Panc1 (cell line): ENCODE data around the gene DGLUCY. TPM values are rescaled to one million over a fixed set of nuclear protein-coding genes. Genes with fewer than 3 reads are reported as not detected.
"Not testable (repeated sequence)": the region's sequence is repeated elsewhere in the genome, so short reads cannot be mapped to it uniquely, and the experiment has no call there.

Experiments used
- ATAC-seq: fragments of 200-7000 bp; cut with Tn5 transposase; 2 replicates; pipeline ENCODE4 v1.9.1; 2020; ENCODE audit warnings: mild to moderate bottlenecking, moderate library complexity
- BruUV-seq: library from RNA; stranded (reverse); fragments of 400-500 nt; replicated peaks from 2 replicates; lab custom pipeline; 2021; lab: Mats Ljungman, UMichigan
- CTCF ChIA-PET: fragments of 300-600 bp; sonication (Branson Sonifier 250); formaldehyde crosslinking; loops from one replicate; lab custom pipeline; 2022; ENCODE audit warnings: antibody characterized with exemption; lab: Charles Lee
- POLR2A ChIA-PET: fragments of 300-600 bp; sonication (Branson Sonifier 250); formaldehyde crosslinking; loops from one replicate; lab custom pipeline; 2022; ENCODE audit warnings: antibody characterized with exemption; lab: Charles Lee
- DNase-seq: peaks from one replicate; pipeline ENCODE4 v3.0.0-alpha.2; 2010; ENCODE audit warnings: low read depth, low spot score
- H3K27ac ChIP-seq: 2 replicates; pipeline ENCODE4 v1.5.1; 2011; ENCODE audit warnings: mild to moderate bottlenecking, low read length, inconsistent platforms
- H3K27me3 ChIP-seq: fragments of 200-500 bp; sonication (Bioruptor generic); 2 replicates; pipeline ENCODE4 v1.6.0; 2014; ENCODE audit warnings: low read length, inconsistent platforms; ENCODE audit not compliant: control insufficient read depth, insufficient read depth
- H3K36me3 ChIP-seq: fragments of 200-500 bp; sonication (Bioruptor generic); 2 replicates; pipeline ENCODE4 v1.5.1; 2014; ENCODE audit warnings: inconsistent platforms, mild to moderate bottlenecking, low read length, moderate library complexity; ENCODE audit not compliant: control insufficient read depth, insufficient read depth
- H3K4me1 ChIP-seq: 2 replicates; pipeline ENCODE4 v1.5.1; 2011; ENCODE audit warnings: inconsistent platforms, mild to moderate bottlenecking, low read length, moderate library complexity; ENCODE audit not compliant: control insufficient read depth, insufficient read depth
- H3K4me3 ChIP-seq, 2 experiments: 2 replicates each; pipeline ENCODE4 v1.5.1; 2011 to 2012; ENCODE audit warnings: low read depth in 2 of 2, low read length in 2 of 2, mild to moderate bottlenecking in 2 of 2, inconsistent platforms in 1 of 2, moderate library complexity in 1 of 2
- H3K9me3 ChIP-seq: fragments of 200-500 bp; sonication (Bioruptor generic); 2 replicates; pipeline ENCODE4 v1.5.1; 2014; ENCODE audit warnings: low read depth, mild to moderate bottlenecking, inconsistent platforms, low read length, moderate library complexity; ENCODE audit not compliant: control insufficient read depth, insufficient read depth
- POLR2AphosphoS5 ChIP-seq: IDR thresholded peaks from 2 replicates; pipeline ENCODE4 v1.6.1; 2012; ENCODE audit warnings: mild to moderate bottlenecking, low read depth, low read length, moderate library complexity
- SIN3A ChIP-seq: IDR thresholded peaks from 2 replicates; pipeline ENCODE4 v1.6.1; 2012; ENCODE audit warnings: low read depth, mild to moderate bottlenecking, low read length, moderate library complexity, borderline replicate concordance; ENCODE audit not compliant: insufficient read depth
- TCF7L2 ChIP-seq: IDR thresholded peaks from 2 replicates; pipeline ENCODE4 v1.6.1; 2011; ENCODE audit warnings: mild to moderate bottlenecking, low read depth, low read length, inconsistent platforms
- in situ Hi-C: cut with HindIII; loops from 2 replicates; pipeline ENCODE4 v1.10.0; 2016; ENCODE audit warnings: low sequenced_read_pairs, low pct_unique_long_range_greater_than_20kb
- intact Hi-C: fragments of 100-400 bp; cut with micrococcal nuclease; formaldehyde crosslinking; loops from one replicate; pipeline ENCODE4 v1.10.0; 2022; ENCODE audit not compliant: unreplicated experiment
- total RNA-seq: library from RNA; stranded (reverse); gene quantifications from one replicate; pipeline ENCODE4 v1.2.1, GENCODE V29; 2021; ENCODE audit not compliant: unreplicated experiment
- TF ChIP-seq, protein P1 (sequence below): fragments of 450-650 bp; IDR thresholded peaks from 2 replicates; pipeline ENCODE4 v1.5.1; 2017; ENCODE audit warnings: mild to moderate bottlenecking
- TF ChIP-seq, protein P2 (sequence below), 2 experiments: IDR thresholded peaks; 2 replicates each; pipeline ENCODE4 v1.6.1; 2011 to 2012; ENCODE audit warnings: low read depth in 2 of 2, control low read depth in 1 of 2, low read length in 1 of 2, mild to moderate bottlenecking in 1 of 2, moderate library complexity in 1 of 2; ENCODE audit not compliant: insufficient read depth in 1 of 2

DGLUCY gene
- total RNA-seq, 1 experiment from 2014 or later, result 21.3 TPM

DNA sequence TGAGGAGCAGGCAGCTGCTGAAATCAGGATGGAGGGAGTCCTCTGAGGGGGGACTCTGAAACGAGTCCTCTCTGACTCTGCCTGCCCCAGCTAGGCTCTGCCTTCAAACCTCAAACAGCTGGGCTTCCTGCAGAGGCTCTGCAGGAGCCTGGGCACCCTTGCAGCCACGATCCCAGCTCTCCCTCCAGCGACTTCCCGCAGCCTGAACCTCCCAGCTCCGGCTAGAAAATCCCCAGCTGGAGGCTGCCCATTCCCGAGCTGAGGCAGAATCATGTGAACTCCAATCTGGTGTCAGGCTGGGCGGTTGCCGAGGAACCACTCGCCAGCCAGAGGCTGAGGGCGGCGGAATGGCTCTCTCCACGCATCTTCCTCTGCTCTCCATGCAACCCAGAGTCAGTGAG, 130.6 kb downstream of the DGLUCY start, which contains the start of gene GPR68:
GPR68 (minus strand) TSS at position 204 of the 401 bp plus-strand sequence. CDS start 9,654 bp downstream, outside the sequence.
- Histone ChIP-seq H3K4me1 (no peaks in the 10 kb centered on the region), H3K4me3 (no peak within 1 kb of the TSS), H3K36me3 (no peaks in the 10 kb centered on the region), H3K27ac (no peak within 1 kb of the TSS), H3K9me3 (no peaks in the 10 kb centered on the region), H3K27me3 (no peaks in the 10 kb centered on the region)
- no peak for DNase-seq
- POLR2A ChIA-PET, result no interaction called here
- CTCF ChIA-PET, result no interaction called here
- TF ChIP-seq, protein P1, sequence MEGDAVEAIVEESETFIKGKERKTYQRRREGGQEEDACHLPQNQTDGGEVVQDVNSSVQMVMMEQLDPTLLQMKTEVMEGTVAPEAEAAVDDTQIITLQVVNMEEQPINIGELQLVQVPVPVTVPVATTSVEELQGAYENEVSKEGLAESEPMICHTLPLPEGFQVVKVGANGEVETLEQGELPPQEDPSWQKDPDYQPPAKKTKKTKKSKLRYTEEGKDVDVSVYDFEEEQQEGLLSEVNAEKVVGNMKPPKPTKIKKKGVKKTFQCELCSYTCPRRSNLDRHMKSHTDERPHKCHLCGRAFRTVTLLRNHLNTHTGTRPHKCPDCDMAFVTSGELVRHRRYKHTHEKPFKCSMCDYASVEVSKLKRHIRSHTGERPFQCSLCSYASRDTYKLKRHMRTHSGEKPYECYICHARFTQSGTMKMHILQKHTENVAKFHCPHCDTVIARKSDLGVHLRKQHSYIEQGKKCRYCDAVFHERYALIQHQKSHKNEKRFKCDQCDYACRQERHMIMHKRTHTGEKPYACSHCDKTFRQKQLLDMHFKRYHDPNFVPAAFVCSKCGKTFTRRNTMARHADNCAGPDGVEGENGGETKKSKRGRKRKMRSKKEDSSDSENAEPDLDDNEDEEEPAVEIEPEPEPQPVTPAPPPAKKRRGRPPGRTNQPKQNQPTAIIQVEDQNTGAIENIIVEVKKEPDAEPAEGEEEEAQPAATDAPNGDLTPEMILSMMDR, result no peak
- TF ChIP-seq TCF7L2 (no peak), SIN3A (no peak), POLR2AphosphoS5 (no peak)
- TF ChIP-seq, protein P2, sequence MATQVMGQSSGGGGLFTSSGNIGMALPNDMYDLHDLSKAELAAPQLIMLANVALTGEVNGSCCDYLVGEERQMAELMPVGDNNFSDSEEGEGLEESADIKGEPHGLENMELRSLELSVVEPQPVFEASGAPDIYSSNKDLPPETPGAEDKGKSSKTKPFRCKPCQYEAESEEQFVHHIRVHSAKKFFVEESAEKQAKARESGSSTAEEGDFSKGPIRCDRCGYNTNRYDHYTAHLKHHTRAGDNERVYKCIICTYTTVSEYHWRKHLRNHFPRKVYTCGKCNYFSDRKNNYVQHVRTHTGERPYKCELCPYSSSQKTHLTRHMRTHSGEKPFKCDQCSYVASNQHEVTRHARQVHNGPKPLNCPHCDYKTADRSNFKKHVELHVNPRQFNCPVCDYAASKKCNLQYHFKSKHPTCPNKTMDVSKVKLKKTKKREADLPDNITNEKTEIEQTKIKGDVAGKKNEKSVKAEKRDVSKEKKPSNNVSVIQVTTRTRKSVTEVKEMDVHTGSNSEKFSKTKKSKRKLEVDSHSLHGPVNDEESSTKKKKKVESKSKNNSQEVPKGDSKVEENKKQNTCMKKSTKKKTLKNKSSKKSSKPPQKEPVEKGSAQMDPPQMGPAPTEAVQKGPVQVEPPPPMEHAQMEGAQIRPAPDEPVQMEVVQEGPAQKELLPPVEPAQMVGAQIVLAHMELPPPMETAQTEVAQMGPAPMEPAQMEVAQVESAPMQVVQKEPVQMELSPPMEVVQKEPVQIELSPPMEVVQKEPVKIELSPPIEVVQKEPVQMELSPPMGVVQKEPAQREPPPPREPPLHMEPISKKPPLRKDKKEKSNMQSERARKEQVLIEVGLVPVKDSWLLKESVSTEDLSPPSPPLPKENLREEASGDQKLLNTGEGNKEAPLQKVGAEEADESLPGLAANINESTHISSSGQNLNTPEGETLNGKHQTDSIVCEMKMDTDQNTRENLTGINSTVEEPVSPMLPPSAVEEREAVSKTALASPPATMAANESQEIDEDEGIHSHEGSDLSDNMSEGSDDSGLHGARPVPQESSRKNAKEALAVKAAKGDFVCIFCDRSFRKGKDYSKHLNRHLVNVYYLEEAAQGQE (IDR thresholded peaks at IDR 0.05; ENCODE audit: insufficient read depth in 1 of 2, low read depth in 2 of 2, low read length in 1 of 2), result no peak
- no peak for ATAC-seq
- intact Hi-C loops, result no loop called here
- in situ Hi-C loops, result no loop called here
- no TSS peak for BruUV-seq

DNA sequence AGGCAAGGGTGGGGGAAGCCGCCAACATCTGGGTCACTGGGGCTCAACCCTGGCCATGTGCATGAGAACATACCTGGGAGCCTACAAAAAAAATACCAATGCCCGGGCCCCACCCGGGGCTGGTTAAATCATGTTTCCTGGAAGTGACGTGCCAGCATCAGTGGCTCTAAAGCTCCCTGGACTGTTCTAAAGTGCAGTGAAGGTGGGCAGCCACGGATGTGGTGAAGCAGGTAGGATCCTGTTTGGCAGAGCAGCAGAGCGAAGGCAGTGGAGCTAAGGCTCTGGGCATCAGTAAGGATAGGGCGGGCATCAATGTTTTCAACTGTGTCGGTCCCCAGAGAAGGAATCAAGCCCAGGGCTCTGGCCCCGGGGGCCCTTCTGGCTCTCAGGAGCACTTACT, 131.2 kb downstream of the DGLUCY start:
- Histone ChIP-seq H3K27ac (no peak overlapping the region), H3K36me3 (no peaks in the 10 kb centered on the region), H3K4me3 (no peak overlapping the region), H3K9me3 (no peaks in the 10 kb centered on the region), H3K27me3 (no peaks in the 10 kb centered on the region), H3K4me1 (no peaks in the 10 kb centered on the region)
- POLR2A ChIA-PET, result no interaction called here
- intact Hi-C loops (no loop called here), in situ Hi-C loops (no loop called here)
- CTCF ChIA-PET, result no interaction called here
- no peak for DNase-seq
- TF ChIP-seq SIN3A, result no peak
- TF ChIP-seq, protein P2 (IDR thresholded peaks at IDR 0.05; ENCODE audit: insufficient read depth in 1 of 2, low read depth in 2 of 2, low read length in 1 of 2), result no peak
- TF ChIP-seq POLR2AphosphoS5, result no peak
- no peak for TF ChIP-seq TCF7L2
- TF ChIP-seq, protein P1, result no peak
- ATAC-seq, result no peak
- BruUV-seq, result no TSS peak

DNA sequence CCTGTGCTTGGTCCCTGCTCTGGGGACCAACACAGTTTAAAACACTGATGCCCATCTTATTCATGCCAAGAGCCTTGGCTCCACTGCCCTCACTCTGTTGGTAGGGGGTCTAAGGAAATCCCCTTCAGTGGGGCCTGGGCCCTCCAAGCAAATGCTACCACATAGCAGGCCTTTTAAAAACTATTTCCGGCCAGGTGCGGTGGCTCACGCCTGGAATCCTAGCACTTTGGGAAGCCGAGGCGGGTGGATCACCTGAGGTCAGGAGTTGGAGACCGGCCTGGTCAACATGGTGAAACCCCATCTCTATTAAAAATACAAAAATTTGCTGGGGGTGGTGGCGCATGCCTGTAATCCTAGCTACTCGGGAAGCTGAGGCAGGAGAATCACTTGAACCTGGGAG, 131.7 kb downstream of the DGLUCY start:
- CTCF ChIA-PET, H3K27ac ChIP-seq, H3K4me3 ChIP-seq, DNase-seq, intact Hi-C loops, H3K4me1 ChIP-seq, in situ Hi-C loops, H3K27me3 ChIP-seq, H3K9me3 ChIP-seq, H3K36me3 ChIP-seq, POLR2A ChIA-PET, ATAC-seq, BruUV-seq: not testable (repeated sequence)
